HG03558 (cell line): ENCODE measurements around the gene WDFY4.

ENCODE experiments used
- ATAC-seq: cut with Tn5 transposase; IDR thresholded peaks from one replicate; pipeline ENCODE4 v1.9.1; 2021; ENCODE audit warnings: moderate number of reproducible peaks; ENCODE audit not compliant: unreplicated experiment; ENCODE audit errors: extremely low read depth

WDFY4 gene

GRCh38 chr10:48805848-48806247 is 121.2 kb downstream of the WDFY4 start:
- no peak for ATAC-seq

DNA sequence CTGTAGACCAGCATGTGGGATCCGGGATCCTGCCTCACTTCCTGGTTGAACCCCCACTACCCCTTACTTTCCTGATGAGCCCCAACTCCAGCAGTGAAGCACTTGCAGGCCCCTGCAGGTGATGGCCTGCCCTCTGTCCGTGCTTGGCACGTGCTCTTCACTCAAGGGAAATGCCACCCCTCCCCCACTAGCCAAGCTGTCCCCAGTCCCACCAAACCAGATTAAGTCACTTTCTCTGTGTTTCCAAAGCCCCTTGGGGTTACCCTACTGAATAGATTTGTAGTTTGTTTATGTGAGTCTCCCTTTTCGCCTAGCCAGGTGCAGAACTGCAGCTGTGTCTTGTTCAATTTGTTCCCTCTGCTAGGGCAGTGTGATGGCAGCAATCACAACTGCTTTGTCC is 121.7 kb downstream of the WDFY4 start:
- no peak for ATAC-seq

- no peak for ATAC-seq
Measured at GRCh38 chr10:48807791-48808470, 123.3 kb downstream of the WDFY4 start.

DNA sequence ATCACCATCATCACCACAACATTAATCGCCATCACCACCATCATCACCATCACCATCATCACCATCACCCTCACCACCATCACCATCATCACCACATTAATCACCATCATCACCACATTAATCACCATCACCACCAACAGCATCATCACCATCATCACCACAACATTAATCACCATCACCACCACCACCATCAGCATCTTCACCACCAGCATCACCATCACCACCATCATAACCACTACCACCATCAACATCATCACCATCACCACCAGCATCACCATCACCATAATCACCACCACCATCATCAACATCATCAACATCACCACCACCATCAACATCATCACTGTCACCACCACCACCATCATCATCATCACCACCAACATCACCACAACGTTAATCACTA is 124.6 kb downstream of the WDFY4 start:
- ATAC-seq, result no peak

DNA sequence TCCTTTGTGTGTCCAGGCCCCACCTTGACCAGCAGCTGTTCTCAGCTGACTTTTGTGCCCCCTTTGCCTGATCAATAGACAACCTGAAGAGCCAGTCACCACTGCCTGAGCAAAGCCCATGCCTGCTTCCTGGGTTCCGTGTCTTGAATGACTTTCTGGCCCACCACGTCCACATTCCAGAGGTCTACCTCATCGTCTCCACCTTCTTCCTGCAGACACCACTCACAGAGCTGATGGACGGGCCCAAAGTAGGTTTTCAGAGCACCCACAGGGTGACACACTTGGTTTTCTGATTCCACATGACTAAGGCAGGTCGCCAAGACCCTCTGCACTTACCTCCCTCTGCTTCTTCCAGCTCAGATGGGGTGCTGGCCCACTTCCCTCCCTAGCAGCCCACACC is 126.8 kb downstream of the WDFY4 start:
- no peak for ATAC-seq

GRCh38 chr10:48811917-48812316 is 127.2 kb downstream of the WDFY4 start:
- no peak for ATAC-seq

GRCh38 chr10:48813291-48813690 is 128.6 kb downstream of the WDFY4 start:
- ATAC-seq, result no peak

DNA sequence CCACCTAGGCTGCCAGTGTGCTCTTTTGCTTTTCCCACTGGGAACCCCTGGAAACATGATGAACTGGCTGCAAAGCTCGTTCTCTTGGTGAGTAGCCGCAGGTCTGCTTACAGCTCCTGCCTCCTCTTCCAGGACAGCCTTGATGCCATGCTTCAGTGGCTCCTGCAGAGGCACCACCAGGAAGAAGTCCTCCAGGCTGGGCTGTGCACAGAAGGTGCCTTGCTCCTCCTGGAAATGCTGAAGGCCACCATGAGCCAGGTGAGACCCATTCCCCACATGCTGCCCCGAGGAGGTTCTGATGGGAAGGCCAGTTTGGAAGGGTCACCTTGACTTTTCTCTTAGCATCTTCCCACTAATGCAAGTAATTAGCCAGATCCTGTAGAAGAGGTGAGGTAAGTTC is 129.2 kb downstream of the WDFY4 start:
- no peak for ATAC-seq

DNA sequence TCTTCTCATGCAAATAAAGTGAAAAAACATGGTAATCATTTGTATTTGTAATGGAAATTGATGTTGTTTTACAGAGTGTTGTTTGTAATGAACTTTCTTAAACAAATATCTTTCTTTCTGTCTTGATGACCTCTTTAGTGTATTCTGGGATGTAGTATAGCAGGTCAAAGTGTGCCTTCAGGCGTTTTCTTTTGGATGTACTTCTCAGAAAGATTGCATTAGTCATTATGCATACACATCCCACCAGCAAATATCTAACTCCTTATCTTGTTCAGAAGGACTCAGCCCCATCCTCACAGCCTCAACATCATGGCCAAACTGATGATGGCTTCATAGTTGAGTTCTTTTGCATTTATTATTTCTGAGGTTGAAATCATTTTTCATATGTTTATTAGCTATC is 130.3 kb downstream of the WDFY4 start:
- no peak for ATAC-seq

GRCh38 chr10:48817141-48817540 is 132.5 kb downstream of the WDFY4 start:
- ATAC-seq, result no peak

DNA sequence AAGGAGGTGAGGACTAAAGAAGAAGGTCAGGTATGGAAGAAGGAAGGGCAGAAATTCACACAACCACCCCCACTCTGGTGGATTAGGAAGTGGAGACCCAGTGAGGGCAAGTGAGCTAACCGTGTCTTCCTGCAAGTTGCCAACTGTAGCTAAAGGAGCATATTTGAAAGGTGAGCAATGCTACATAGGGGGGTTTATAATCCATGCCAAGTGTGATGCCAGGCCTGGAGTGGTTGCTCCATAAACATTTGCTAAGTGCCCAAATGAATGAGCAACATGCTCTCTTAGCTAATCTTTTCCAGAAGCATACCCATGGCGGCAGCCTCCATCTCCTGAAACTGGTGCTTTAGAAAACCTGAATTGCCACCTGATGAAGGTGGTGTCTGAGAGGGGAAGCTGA is 133.4 kb downstream of the WDFY4 start:
- no peak for ATAC-seq

DNA sequence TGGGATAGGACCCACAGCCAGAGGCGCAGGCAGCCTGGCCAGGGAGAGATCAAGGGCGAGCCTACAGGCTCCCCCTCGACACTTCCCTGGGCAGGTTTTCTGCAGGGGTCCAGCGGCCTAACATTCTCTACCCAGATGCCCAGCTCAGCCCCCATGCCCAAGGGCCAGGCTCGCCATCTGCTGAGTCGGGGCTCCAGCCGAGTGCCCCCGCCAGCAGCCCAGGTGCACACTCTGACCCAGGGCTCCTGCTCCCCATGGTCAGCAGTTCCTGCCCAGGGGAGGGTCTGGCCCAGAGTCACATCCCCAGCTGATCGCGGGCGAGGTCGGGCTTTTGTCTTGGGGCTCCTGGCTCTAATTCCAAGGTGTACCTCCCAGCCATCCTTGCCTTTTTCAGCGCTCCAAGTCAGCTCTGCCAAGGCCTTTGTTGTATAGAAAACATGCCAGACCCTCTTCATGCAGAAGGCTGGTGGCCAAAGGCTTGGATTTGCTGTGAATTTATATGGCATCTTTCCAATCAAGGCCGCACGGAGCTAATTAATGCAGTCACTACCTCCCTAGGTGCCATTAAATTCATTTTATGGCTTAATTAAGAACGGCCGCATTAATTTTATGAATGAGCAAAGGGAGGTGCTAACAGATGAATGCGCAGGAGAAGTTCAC is 134.3 kb downstream of the WDFY4 start:
- no peak for ATAC-seq

GRCh38 chr10:48819783-48820182 is 135.1 kb downstream of the WDFY4 start:
- ATAC-seq, result no peak

DNA sequence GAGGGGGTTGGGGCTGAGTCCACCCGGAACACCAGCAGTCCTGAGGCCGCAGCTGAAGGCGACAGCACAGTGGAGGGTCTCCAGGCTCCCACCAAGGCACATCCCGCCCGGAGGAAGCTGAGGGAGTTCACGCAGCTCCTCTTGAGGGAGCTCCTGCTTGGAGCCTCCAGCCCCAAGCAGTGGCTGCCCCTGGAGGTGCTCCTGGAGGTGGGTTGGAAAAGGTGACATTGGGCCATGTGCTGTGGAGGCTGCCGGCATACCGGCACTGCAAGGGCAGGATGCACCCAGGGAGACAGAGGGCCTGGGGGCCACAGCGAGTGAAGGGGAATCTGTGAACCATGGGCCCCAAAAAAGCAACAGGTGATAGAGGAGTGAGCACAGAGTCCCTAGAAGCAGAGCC is 135.6 kb downstream of the WDFY4 start:
- ATAC-seq, result no peak

DNA sequence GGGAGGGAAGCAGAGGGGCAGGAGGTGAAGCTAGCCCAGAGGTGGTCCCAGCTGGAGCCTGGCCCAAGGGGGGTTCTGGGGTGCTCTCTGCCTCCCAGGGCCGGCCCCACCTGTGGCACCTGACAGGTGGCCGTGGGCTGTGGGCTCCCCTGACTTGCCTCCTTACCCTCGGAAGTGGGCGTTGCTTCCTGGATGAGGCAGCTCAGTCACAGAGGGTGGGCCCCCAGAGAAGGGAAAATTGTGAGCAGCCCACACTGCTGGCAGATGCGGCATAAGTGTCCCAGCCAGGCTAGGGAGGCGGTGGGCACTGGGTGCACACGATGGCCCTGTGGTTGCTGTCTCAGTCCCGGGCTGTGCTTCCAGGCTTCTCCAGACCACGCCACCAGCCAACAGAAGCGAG is 136.0 kb downstream of the WDFY4 start:
- no peak for ATAC-seq

- ATAC-seq, result no peak
Measured at GRCh38 chr10:48821111-48821510, 136.4 kb downstream of the WDFY4 start.

DNA sequence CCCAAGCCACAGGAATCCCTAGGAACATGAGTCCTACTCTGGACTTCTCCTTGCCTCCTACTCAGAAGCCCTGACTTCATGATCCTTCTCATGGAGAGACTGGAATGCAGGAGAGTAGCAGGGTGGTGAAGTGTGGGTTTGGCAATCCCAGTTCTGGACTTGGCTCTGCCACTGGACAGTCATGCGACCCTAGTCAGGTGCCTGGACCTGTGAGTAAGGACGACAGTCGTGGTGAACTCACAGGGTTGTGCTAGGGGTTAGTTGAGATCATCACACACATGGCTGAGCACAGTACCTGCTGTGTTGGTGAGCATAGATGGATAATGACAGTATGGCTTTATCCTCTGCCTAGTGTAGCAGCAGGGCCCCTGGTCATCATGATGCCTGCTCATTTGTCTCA is 137.0 kb downstream of the WDFY4 start:
- ATAC-seq, result no peak

DNA sequence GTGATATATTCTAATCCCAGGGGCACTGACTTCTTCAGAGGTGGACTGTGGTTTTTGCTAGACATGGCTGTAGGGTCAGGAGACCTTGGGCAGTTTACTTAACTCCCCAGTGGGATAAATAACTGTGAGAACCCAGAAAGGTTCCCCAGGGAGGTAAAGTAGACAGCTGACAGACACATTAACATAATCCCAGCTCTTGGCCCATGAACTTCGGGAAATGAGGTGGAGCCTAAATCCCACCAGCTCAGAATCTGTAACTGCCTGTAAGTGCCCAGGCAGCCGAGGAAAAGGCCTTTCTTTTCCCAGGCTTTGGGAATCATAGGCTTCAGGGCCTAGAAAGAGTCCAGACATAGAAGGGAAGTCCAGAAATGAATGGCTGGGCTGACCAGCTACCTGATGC is 149.0 kb downstream of the WDFY4 start:
- no peak for ATAC-seq

GRCh38 chr10:48834189-48834965 is 149.7 kb downstream of the WDFY4 start:
- no peak for ATAC-seq

- no peak for ATAC-seq
Measured at GRCh38 chr10:48835781-48836180, 151.1 kb downstream of the WDFY4 start.

DNA sequence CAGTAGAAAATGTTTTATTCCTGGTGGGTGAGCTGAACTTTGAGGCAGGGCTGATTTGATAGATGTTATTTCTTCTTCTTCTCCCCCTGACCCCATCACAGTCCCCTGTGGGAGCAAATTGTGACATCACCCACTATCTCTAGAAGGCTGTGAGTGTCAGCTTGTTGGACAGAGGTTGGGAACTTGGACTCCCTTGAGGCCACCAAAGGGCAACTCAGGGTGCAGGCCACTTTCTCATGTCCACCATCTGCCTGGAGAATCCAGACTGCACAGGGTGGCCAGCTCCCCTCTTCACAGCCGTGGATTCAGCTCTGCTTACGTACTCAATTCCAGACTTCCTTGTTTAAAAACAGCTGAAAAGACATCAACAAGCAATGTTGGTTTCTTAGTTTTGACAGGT is 151.9 kb downstream of the WDFY4 start:
- no peak for ATAC-seq
